Measurements from ENCODE around the gene PTPRG.

PTPRG gene

GRCh38 chr3:62131620-62132019, 570.2 kb downstream of the PTPRG start:
- in situ Hi-C loops (cut with MboI; ENCODE audit: low sequenced_read_pairs): no loop called here

- in situ Hi-C loops (cut with MboI; ENCODE audit: low sequenced_read_pairs): no loop called here
Measured at GRCh38 chr3:62132027-62132602, 570.7 kb downstream of the PTPRG start.

GRCh38 chr3:62133015-62133414, 571.6 kb downstream of the PTPRG start:
- in situ Hi-C loops (cut with MboI; ENCODE audit: low sequenced_read_pairs): no loop called here

- in situ Hi-C loops (cut with MboI; ENCODE audit: low sequenced_read_pairs): no loop called here
Measured at GRCh38 chr3:62134061-62134496, 572.7 kb downstream of the PTPRG start.

- in situ Hi-C loops (cut with MboI; ENCODE audit: low sequenced_read_pairs): no loop called here
Measured at GRCh38 chr3:62135741-62136140, 574.4 kb downstream of the PTPRG start.

GRCh38 chr3:62139957-62140356, 578.6 kb downstream of the PTPRG start:
- in situ Hi-C loops (cut with MboI; ENCODE audit: low sequenced_read_pairs): no loop called here

GRCh38 chr3:62142331-62143085, 581.1 kb downstream of the PTPRG start:
- in situ Hi-C loops (cut with MboI; ENCODE audit: low sequenced_read_pairs): no loop called here

GRCh38 chr3:62143843-62144450, 582.6 kb downstream of the PTPRG start:
- in situ Hi-C loops (cut with MboI; ENCODE audit: low sequenced_read_pairs): no loop called here

- in situ Hi-C loops (cut with MboI; ENCODE audit: low sequenced_read_pairs): no loop called here
Measured at GRCh38 chr3:62144482-62144881, 583.1 kb downstream of the PTPRG start.

GRCh38 chr3:62145086-62145757, 583.9 kb downstream of the PTPRG start:
- in situ Hi-C loops (cut with MboI; ENCODE audit: low sequenced_read_pairs): no loop called here

GRCh38 chr3:62149539-62149938, 588.2 kb downstream of the PTPRG start:
- in situ Hi-C loops (cut with MboI; ENCODE audit: low sequenced_read_pairs): no loop called here

GRCh38 chr3:62149962-62150361, 588.6 kb downstream of the PTPRG start:
- in situ Hi-C loops (cut with MboI; ENCODE audit: low sequenced_read_pairs): no loop called here

- in situ Hi-C loops (cut with MboI; ENCODE audit: low sequenced_read_pairs): no loop called here
Measured at GRCh38 chr3:62151591-62151990, 590.2 kb downstream of the PTPRG start.

GRCh38 chr3:62153231-62153630, 591.9 kb downstream of the PTPRG start:
- in situ Hi-C loops (cut with MboI; ENCODE audit: low sequenced_read_pairs): no loop called here

- in situ Hi-C loops (cut with MboI; ENCODE audit: low sequenced_read_pairs): no loop called here
Measured at GRCh38 chr3:62154457-62155148, 593.2 kb downstream of the PTPRG start.

GRCh38 chr3:62159056-62159708, 597.8 kb downstream of the PTPRG start:
- in situ Hi-C loops (cut with MboI; ENCODE audit: low sequenced_read_pairs): no loop called here

GRCh38 chr3:62159709-62160092, 598.3 kb downstream of the PTPRG start:
- in situ Hi-C loops (cut with MboI; ENCODE audit: low sequenced_read_pairs): no loop called here

GRCh38 chr3:62161371-62161770, 600.0 kb downstream of the PTPRG start:
- in situ Hi-C loops (cut with MboI; ENCODE audit: low sequenced_read_pairs): no loop called here

- in situ Hi-C loops (cut with MboI; ENCODE audit: low sequenced_read_pairs): no loop called here
Measured at GRCh38 chr3:62164196-62164595, 602.8 kb downstream of the PTPRG start.

GRCh38 chr3:62164746-62165145, 603.4 kb downstream of the PTPRG start:
- in situ Hi-C loops (cut with MboI; ENCODE audit: low sequenced_read_pairs): no loop called here
